ENCODE measurements around the gene ARV1.

- TF ChIP-seq GATA2 (IDR thresholded peaks at IDR 0.05; ENCODE audit: low read depth, low read length) (no peak), GATA3 (IDR thresholded peaks at IDR 0.05; ENCODE audit: low read depth, low read length) (no peak)
Measured at GRCh38 chr1:230976825-230977747, 1.8 kb upstream of the ARV1 start.
